ENCODE measurements around the gene PCBP2.
A peak's percentile ranks its signal among the peaks of the same experiment; 100 is the strongest.

PCBP2 gene

DNA sequence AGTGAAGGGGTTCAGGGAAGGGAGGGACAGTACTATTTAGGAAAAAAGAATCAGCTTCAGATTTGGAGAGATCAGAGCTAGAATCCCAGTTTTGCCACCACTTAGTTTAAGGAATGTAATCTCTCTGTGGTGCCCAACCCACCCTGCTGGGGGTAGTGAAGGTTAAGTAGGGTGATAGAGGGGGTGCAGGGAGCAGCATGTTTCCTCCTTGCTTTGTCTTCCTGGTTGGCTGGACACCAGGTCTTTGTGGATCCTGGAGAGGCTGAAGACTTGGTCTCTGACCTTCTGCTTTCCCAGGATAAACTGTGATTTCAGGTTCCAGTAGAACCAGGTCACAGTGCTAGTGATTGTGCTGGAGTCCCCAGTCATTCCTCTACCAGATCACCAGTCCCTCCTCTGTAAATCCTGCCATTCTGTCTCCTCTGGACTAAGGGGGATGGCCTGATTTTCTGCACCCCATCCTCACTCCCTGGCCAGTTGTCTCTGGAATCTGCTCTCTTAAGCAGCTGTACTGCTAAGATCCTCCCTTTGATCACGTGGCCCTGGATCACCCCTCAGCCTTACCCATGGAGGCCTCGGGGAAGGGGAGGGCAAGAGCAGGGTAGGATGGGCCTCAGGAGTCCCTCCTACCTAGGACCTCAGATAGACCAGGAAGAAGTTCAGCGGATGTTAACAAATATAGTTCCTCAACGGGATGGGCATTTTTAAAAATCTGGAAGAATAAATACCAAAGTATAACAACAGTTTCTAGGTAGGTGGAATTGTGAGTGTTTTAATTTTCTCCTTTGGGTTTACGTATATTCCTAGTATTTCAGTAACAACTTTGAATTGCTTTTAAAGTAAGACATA is 44.2 kb downstream of the PCBP2 start:
- DNase-seq: no peak

DNA sequence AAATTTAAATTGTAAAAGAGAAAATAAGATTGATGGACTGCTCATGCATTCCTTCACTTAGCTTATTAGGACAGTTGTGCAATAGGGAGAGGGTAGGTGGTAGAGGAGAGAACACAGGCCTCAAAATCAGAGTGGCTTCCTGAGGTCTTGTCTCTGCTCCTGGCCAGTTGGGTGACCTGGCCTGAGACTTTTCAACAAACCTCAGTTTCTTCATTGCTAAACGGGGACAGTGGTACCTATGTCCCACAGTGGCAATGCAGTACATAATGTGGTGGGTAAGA is 44.8 kb downstream of the PCBP2 start:
- no peak for DNase-seq

DNA sequence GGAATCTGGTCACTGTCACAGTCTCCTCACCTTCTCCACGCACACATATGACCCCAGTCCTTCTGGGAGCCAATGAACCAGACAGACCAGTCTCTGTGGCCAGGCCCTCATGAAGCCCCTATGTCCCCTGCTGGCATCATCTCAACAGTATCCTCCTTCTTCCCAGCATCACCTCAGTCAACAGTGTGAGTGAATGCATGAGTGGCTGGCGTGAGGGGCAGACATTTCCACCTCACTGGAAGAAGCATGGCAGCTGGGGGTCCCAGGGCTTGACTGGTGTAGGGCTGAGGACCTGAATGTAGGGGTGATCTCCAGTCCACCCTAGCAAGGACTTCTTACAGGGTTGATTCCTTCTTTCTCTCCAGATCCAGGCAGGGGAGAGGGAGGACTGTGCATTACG is 45.6 kb downstream of the PCBP2 start:
- DNase-seq: no peak

DNA sequence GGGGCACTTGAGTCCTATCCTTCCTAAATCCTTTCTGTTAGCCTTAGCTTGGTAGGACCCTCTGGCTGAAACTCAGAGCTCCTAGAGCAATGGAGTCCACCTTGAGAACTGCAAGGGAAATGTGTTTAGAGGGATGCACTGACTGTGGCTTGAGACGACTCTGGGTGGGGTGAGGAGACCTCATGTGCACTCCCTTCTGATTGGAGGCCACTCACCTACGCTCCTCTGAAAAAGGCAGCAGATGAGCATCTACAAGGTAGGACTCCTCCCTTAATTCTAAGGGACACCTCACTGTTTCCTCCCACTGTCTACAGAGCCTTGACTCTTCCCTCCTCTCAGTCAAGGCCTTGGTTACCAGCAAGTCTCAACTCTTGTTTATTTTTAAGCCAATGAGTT is 46.3 kb downstream of the PCBP2 start:
- no peak for DNase-seq

DNA sequence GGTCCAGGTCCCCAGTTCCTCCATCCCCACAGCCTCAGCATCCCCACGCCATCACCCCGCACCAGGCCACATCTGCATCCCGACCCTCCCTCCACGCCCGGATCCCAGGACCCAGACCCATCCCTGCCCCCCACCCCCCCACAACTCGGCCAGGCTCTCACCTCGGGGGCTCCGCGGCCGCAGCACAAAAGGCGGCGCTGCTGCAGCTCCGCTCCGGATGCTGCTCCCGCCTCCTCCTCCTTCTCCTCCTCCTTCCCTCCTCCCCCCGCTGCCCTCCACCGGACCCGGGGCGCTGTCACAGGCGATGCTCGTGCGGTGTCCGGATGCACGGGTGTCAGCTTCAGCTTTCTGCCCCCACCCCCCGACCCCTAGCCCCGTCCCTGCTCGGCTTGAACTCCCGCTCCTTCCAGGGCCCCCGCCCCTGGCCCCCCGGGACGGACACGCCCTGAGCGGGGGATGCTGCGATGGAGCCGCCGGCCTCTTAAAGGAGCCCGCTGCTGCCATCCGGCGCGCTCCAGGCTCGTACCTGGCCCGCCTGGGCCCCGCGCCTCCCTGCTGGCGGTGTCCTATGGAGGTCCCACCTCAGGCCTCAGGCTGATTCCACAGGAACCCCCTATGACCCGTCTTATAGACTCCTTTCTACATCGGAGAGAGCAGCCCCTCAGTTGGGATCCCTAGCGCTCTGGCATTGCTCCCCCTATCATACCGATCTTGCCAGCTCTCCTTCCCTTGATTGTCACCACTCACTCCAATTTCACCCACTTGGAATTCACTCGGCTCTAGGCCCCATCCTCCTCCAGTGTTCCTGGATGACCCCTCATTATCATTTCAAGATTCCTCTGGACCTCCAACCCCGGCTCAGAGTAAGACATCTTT is 47.6 kb downstream of the PCBP2 start, which contains the start of gene MAP3K12:
TSS of gene MAP3K12 (minus strand) at position 193 of the 876 bp plus-strand sequence. CDS start 12,067 bp downstream, outside the sequence.
- peak; percentile 57 for DNase-seq

DNA sequence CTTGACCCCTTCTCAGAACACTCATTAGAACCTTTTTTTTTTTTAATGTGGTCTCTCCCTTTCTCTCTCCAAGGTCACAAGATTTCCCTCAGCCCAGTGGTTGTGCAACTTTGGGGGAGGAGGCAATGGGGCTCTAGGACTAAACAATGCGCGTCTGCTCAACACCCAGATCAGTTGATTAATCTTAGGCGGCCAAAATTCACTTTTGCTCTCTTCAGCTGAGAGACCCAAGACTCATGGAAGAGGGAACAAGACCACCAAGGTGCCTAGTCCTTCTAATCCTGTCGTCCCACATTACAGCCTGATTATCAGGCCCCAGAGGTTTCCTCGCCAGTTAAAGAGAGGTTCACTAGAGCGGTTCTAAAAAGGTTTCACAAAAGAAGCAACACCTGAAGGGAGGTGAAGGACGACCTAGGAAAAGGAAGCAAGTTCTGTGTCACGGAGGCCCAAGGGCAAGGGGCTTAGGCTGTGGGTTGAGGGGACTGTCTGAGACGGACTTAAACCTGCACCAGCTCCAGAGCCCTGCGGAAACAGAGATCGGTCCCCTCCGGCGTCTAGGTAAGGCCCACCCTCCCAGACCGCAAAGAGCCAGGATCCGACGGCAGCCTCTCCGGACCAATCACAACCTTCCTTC is 48.4 kb downstream of the PCBP2 start:
- DNase-seq: no peak

DNA sequence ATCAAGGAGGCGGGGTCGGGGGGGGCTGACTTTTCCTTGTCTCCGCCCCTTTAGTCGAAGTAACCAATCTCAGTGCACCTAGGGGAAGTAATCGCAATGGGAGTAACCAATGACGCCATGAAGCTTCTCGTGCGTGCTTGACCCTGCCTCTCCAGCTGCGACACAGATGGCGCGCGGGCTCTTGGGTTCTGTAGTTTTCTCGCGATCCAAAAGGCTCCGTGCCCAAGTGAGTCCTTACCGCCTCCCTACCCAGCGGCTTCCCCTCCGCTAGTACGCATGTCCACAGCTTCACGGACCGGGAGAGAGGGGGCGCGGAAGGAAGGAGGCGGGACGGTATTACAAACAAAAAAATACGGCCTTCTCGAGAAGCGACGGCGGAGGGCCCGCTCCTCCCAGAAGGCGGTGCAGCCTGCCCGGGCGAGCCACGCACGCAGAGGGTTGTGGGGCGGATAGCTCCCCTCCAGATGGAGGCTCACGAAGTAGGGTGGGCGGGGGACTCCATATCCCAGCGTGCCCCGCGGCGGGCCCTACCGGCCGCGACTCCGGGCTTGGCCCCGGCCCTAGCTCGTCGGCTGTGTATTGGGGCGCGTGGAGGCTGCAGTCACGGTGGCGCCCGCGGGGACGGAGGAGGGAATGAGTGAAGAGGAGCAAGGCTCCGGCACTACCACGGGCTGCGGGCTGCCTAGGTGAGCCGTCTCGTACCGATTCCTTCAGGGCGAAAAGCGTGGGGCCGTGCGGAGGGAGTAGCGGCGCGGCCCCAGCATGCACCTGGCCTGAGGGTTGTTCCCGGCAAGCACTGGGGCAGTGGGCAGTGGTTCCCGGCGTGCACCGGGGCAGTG is 49.1 kb downstream of the PCBP2 start, which contains the start of gene TARBP2:
TSS of gene TARBP2 (plus strand) at position 508 of the 839 bp plus-strand sequence. CDS start at position 634, 126 bp downstream.
- peak; percentile 98 for DNase-seq

DNA sequence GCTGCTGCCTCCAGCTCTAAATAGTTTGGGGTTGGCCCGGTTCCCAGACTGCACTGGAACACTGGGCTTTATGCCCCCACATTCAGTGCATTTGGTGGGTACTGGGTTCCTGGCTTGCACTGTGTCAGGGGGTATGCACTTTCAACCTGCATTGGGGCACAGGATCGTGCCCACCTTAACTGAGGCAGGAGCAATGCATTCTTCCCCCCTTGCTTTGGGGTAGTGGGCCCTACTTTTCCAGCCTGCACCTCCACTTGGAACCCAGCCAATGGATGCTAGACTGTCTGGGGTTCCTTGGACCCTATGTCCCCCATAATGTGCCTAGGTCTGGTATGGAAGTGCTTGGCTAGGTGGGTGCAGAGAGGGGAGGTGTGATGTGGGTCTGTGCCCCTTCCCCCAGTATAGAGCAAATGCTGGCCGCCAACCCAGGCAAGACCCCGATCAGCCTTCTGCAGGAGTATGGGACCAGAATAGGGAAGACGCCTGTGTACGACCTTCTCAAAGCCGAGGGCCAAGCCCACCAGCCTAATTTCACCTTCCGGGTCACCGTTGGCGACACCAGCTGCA is 49.8 kb downstream of the PCBP2 start:
- DNase-seq: no peak

DNA sequence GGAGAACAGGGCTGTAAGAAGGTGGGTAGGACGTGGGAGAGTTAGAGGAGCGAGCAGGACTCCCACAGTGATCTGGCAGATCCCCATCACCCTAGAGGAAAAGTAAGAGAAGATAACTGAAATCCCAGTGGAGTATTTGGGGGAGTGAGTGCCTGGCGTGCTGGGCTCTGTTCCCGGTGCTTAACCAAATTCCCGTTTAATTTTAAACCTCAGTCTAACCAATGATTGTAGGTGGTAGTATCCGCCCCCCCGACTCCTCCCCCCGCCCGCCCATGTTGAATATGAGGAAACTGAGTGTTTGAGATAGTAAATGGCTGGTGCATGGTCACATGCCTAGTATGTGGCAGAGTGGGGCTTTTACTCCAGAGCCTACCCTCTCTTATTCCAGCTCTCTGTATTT is 50.4 kb downstream of the PCBP2 start:
- DNase-seq: no peak

DNA sequence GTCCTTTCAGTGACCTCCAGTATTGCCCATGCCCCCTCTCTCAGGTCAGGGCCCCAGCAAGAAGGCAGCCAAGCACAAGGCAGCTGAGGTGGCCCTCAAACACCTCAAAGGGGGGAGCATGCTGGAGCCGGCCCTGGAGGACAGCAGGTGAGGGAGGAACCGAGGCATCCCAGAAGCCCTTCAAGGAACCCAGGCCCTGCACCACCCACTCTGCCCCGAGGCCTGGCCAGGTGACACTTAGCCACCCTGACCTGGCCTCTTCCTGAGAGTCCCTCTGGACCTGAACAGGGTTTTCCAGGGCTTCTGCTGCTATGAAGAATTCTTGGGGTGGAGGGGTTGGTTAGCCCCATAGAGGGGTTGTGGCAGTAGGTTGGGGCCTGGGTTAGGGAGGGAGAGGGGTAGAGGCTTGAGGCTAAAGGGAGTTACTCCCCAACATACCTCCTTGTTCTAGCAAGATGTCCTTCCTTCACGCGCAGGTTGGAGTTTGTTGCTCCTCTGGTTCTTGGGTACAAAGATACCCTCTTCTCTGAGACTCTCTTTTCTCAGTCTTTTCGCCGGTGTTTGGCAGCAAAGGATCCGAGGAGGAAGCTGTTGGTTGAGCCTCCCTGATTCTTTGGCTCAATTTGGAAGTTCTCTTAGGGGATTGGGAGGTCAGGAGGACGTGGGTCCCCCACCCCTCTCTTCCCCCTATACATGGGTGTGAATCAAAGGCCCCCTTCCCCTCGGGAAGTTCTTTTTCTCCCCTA is 51.3 kb downstream of the PCBP2 start:
- no peak for DNase-seq

DNA sequence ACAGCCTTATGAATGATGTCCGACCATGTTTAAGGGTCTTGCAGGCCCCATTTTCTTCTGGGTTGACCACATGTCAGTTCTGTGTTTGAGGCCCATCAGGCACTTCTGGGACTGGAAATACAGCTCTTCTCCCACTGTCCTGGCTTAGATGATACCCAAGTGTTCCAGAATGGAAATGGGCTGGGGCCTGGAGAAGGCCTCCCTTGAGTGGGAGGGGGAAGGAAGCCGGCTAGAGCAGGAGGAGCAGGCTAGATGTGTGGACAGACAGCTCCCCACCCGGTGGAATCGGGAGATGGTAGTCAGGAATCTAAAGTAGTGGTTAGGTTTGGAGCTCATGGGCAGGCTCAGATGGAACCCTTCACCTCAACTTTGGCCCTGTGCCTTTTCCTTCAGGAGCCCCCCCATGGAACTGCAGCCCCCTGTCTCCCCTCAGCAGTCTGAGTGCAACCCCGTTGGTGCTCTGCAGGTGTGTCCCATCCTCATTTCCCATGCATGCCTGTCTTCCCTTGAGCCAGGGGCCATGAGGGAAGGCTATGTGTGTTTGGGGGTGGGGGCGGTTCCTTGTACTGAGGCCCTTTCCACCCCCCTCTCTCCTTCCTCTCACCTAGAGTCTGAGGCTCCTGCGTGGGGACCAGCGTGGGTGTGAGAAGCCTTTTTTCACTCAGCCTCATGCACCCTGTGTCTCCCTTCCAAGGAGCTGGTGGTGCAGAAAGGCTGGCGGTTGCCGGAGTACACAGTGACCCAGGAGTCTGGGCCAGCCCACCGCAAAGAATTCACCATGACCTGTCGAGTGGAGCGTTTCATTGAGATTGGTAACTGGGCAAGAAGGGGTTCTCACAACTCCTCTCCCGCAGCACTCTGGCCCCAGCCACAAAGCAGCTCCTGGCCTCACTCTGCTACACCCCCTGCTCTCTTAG is 52.4 kb downstream of the PCBP2 start:
- DNase-seq: no peak

DNA sequence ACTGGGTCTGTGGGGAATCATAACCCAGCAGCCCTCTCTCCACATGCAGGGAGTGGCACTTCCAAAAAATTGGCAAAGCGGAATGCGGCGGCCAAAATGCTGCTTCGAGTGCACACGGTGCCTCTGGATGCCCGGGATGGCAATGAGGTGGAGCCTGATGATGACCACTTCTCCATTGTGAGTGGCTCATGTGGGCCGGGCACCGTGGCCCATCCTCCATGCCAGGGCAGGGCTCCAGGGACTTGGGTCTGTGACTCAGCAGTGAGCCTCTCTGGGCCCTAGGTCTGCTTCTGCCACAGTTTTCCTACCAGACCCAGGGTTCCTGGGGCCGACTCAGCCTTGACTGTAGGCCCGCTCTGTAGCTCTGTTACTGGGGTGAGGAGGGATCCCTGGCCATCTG is 53.2 kb downstream of the PCBP2 start:
- DNase-seq: no peak

DNA sequence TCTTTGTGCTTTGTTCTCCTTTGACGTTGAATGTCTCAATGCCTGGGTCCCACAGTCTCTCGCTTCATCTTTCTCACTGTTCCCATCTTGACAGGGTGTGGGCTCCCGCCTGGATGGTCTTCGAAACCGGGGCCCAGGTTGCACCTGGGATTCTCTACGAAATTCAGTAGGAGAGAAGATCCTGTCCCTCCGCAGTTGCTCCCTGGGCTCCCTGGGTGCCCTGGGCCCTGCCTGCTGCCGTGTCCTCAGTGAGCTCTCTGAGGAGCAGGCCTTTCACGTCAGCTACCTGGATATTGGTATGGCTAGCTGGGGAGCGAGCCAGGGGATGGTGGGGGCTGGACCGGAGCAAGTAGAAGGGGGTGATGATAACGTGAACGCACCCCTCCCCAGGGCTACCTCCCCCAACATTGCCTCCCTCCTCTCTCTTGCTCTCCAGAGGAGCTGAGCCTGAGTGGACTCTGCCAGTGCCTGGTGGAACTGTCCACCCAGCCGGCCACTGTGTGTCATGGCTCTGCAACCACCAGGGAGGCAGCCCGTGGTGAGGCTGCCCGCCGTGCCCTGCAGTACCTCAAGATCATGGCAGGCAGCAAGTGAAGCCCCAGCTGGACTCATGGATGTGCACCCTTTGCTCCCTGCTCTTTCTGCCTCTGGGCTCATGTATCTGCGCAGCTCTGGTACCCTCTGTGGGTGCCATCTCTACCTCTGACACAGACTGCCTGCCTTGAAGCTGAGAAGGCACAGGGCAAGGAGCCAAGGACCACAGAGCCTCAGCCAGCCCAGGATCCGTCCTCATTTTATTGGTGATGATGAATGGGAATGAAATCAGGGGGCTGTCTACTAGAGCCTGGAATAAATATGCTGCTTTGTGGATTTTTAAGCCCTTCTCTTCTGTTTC is 53.9 kb downstream of the PCBP2 start:
- no peak for DNase-seq

DNA sequence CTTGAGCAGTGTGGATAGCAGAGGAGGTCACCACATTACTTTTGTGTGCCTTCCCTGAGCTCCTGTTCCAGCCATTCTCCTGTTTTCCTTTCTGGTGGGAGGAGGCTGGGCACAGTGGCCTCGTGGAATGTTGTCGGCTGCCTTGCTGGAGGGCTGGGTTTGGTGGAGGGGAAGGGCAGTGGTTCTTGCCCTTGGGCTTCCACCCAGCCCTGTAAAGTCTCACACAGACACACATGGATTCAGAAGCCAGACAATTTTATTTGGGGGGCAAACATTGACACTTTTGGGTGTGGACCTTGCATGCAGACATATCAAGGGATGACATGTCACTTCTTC is 54.5 kb downstream of the PCBP2 start:
- DNase-seq: no peak

DNA sequence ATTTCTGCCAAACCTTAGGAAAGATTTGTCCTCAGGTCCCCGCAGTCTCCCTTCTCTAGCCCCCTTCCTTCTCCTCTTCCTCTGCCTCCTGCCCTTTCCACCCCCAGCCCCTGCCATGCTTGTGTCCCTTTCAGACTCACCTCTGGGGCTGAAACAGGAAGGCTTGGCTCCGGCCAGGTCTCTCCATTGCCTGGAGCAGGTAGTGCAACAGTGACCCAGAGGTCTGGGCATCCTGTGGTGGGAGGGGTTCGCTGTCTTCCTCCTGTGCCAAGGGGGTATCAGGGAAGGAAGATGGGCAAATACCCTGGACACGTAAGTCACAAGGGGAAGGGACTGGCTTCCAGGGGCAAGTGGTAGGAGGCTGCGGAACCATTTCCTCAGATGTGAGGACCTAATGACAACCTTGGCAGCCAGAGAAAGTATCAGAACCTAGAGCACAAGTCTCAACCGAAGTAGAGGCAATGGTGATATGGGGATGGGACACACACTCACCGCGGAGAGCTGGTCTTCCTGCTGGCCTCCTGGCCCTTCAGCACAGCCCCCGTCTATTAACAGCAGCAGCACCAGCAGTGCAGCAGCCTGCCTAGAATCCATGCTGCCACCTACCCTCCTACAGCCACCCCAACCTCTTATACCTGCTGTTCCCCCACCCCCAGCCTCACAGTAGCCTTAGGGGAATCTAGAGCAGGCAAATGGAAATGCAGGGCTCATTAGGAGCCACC is 55.1 kb downstream of the PCBP2 start, which contains the start of gene NPFF:
TSS of gene NPFF (minus strand) at position 604 of the 722 bp plus-strand sequence. CDS start at position 594, 10 bp downstream.
- no peak for DNase-seq

DNA sequence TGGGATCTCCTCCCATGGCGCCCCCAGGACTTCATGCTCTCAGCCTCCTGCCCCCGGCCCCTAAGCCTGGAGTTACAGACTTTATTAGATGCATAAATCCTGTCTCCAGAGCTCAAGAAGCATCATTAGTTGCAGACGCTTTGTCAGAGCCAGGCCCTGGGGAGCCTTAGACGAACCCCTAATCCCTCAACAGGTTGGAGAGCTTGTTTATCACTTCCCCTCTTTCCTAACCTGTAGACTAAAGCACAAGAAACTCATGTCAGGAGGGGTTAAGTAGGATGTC is 55.6 kb downstream of the PCBP2 start:
- DNase-seq: no peak

DNA sequence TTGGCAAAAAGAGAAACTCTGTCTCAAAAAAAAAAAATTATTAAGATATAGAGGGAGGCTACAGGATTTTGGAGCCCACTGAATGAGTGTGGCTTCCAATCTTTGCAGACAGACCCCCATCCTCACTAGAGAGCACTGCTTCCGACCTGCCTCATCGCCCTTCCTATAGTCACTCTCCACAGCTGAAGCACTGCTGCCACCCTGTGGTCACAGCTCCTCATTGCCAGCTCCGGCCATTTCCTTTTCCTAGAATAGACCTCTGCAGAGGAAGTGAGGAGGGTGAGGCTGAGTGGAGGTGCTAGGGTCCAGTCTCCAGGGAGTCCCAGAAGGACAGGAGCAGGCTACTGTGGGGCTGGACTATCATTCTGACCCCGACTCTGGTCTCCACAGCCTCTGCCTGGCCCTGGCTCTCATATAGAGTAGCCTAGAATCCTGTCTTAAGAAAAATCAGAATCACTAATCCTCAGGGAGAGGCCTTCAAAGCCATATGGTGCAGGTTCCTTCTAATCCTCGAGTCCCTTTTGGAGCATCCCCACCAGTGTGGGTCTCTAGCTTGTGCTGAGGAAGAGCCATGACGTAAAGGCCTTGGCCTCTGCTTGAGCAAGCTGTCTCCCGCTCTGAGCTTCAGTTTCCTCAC is 56.8 kb downstream of the PCBP2 start:
- peak; percentile 83 for DNase-seq

DNA sequence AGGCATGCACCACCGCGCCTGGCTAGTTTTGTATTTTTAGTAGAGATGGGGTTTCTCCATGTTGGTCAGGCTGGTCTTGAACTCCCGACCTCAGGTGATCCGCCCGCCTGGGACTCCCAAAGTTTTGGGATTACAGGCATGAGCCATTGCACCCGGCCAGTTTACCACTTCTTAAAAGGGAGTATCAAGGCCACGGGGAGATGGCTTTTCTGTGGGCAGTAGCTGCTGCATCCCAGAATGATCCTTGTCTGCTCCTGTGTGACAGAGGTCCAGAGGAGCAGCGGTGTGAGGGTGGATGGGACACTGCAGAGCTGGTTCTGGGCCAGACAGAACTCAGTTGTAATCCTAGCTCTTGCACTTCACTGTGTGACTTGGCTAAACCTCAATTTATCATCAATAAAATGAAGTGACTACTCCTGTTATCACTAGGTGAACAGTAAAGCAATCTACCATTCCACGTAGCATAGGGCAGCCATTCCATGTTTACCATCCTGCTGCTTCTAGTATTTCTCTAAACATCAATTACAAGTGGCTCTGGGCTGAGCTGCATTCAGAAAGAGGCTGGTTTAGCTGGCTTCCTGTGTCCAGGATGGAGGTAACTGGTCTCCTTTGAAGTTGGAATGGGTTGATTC is 58.4 kb downstream of the PCBP2 start:
- no peak for DNase-seq
